Left lung (tissue), 10 donors: ENCODE results near the gene PCNT. TPM values are rescaled to one million over a fixed set of nuclear protein-coding genes. Genes with fewer than 3 reads are reported as not detected.
"Not testable (repeated sequence)": the region's sequence is repeated elsewhere in the genome, so short reads cannot be mapped to it uniquely, and the experiment has no call there.

Source experiments
- ATAC-seq: fragments of 200-7000 bp; cut with Tn5 transposase; one replicate; pipeline ENCODE4 v1.9.1; 2020; ENCODE audit warnings: moderate library complexity
- DNase-seq, 4 donors: peaks; one replicate each; pipeline ENCODE4 v3.0.0-alpha.2; 2013 to 2020
- H3K27ac ChIP-seq, 2 donors: fragments of 200-600 bp; sonication (generic) in 1 of 2; one replicate each; pipeline versions ENCODE4 v1.5.0 to v1.8.0; 2020 to 2021
- H3K27me3 ChIP-seq, 2 donors: fragments of 200-600 bp; sonication (generic) in 1 of 2; one replicate each; pipeline versions ENCODE4 v1.5.0 to v1.8.0; 2020 to 2021
- H3K36me3 ChIP-seq, 2 donors: fragments of 200-600 bp; sonication (generic) in 1 of 2; one replicate each; pipeline versions ENCODE4 v1.5.0 to v1.8.0; 2020 to 2021
- H3K4me1 ChIP-seq, 2 donors: fragments of 200-600 bp; one replicate each; pipeline ENCODE4 v1.8.0; 2021
- H3K4me3 ChIP-seq, 2 donors: fragments of 200-600 bp; sonication (generic) in 1 of 2; one replicate each; pipeline versions ENCODE4 v1.5.0 to v1.8.0; 2020 to 2021; ENCODE audit warnings: mild to moderate bottlenecking in 1 of 2
- H3K9me3 ChIP-seq, 2 donors: fragments of 200-600 bp; sonication (generic) in 1 of 2; one replicate each; pipeline versions ENCODE4 v1.5.0 to v1.8.0; 2020 to 2021
- intact Hi-C, 2 donors: fragments of 100-400 bp; cut with DNase I; formaldehyde crosslinking; loops; one replicate each; pipeline versions ENCODE4 v1.11.2 to v1.14.2; 2022
- polyA plus RNA-seq, 6 donors: library from polyadenylated mRNA; unstranded; fragments of 120-200 nt; gene quantifications; one replicate each; pipeline ENCODE4 v1.2.1, GENCODE V29; 2013; ENCODE audit not compliant: insufficient read length in 6 of 6
- total RNA-seq, 2 donors: library from RNA; stranded (reverse); fragmentation: NEBNext Ultra II Directional; extraction: Animal tissue kit (Norgen Biotek cat#: 25700); gene quantifications; one replicate each; pipeline ENCODE4 v1.2.1, GENCODE V29; 2021
- TF ChIP-seq, protein P1 (sequence below), 2 donors: fragments of 200-600 bp; sonication (generic) in 1 of 2; IDR thresholded peaks; one replicate each; pipeline versions ENCODE4 v1.5.0 to v1.8.0; 2021; ENCODE audit warnings: antibody characterized with exemption in 2 of 2
- donor health status: DM: no; HTN: yes; CAD: no.
- donor health status: DM: no; HTN: no; CAD: no.

PCNT gene
- total and polyA plus RNA-seq, 8 donors: 25.7 to 35.4 (median 32.4) TPM

DNA sequence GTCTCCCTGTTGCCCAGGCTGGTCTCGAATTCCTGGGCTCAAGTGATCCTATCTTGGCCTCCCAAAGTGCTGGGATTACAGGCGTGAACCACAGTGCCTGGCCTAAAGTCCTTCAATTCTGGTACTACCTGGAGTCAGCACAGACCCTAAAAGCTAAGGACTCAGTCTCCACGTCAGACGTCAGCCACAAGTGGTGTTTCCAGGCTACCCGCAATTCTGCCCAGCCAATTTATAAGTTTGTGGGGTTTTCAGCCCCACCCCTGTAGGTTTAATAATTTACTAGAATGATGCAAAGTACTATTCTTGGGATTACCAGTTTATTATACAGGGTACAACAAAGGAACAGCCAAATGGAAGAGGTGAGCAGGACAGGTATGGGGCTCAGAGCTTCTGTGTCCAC, 124.2 kb downstream of the PCNT start:
- no peak for DNase-seq
- no peak overlapping the region for H3K4me3 ChIP-seq
- ATAC-seq: no peak

DNA sequence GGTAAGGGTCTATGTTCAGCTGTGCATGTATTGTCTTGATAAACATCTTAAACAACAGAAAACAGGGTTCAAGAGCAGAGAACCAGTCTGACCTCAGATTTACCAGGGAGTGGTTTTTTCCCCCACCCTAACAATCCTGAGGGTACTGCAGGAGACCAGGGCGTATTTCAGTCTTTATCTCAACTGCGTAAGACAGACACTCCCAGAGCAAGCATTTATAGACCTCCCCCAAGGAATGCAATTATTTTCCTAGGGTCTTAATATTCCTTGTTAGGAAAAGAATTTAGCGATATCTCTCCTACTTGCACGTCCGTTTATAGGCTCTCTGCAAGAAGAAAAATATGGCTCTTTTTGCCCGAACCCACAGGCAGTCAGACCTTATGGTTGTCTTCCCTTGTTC, 124.9 kb downstream of the PCNT start:
- Histone ChIP-seq H3K36me3 (peaks cover 0 to 28% of the 10 kb centered on the region in 2 donors), H3K9me3 (peaks cover 0 to 12% of the 10 kb centered on the region in 2 donors)
- H3K27ac ChIP-seq, ATAC-seq, intact Hi-C loops, DNase-seq, H3K4me1 ChIP-seq, H3K4me3 ChIP-seq, H3K27me3 ChIP-seq: not testable (repeated sequence)

More for the DNA sequence above, 124.2 kb downstream of the PCNT start:
- Histone ChIP-seq H3K27me3 (no peaks in the 10 kb centered on the region), H3K9me3 (peaks cover 0 to 12% of the 10 kb centered on the region in 2 donors), H3K36me3 (peaks cover 0 to 35% of the 10 kb centered on the region in 2 donors), H3K4me1 (no peaks in the 10 kb centered on the region), H3K27ac (no peak overlapping the region)
- intact Hi-C loops: no loop called here
- TF ChIP-seq, protein P1, sequence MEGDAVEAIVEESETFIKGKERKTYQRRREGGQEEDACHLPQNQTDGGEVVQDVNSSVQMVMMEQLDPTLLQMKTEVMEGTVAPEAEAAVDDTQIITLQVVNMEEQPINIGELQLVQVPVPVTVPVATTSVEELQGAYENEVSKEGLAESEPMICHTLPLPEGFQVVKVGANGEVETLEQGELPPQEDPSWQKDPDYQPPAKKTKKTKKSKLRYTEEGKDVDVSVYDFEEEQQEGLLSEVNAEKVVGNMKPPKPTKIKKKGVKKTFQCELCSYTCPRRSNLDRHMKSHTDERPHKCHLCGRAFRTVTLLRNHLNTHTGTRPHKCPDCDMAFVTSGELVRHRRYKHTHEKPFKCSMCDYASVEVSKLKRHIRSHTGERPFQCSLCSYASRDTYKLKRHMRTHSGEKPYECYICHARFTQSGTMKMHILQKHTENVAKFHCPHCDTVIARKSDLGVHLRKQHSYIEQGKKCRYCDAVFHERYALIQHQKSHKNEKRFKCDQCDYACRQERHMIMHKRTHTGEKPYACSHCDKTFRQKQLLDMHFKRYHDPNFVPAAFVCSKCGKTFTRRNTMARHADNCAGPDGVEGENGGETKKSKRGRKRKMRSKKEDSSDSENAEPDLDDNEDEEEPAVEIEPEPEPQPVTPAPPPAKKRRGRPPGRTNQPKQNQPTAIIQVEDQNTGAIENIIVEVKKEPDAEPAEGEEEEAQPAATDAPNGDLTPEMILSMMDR (IDR thresholded peaks at IDR 0.05): no peak

DNA sequence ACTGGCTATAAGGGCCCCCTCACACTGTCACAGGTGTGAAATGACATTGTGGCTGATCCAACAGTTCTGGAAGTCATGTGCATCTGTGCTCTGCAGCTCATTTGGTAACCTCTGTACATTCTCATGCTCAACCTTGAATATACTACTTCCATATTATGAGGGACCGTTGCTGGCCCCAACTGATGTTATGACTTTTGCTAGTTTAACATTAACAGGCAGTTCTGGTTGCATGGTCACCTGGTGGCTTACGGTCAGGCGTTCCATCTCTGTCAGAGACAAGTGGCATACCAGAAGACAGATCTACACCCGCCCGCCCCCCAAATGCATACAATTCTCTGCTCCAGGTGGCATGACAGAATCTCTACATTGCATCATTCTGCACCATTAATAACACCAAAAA, 128.8 kb downstream of the PCNT start:
- Histone ChIP-seq H3K36me3 (no peaks in the 10 kb centered on the region), H3K4me1 (peaks cover 21 to 32% of the 10 kb centered on the region in 2 donors), H3K27ac (no peak overlapping the region), H3K27me3 (no peaks in the 10 kb centered on the region), H3K4me3 (no peak overlapping the region), H3K9me3 (peaks cover 0 to 12% of the 10 kb centered on the region in 2 donors)
- DNase-seq: no peak
- TF ChIP-seq, protein P1 (IDR thresholded peaks at IDR 0.05): no peak
- intact Hi-C loops: no loop called here
- no peak for ATAC-seq

DNA sequence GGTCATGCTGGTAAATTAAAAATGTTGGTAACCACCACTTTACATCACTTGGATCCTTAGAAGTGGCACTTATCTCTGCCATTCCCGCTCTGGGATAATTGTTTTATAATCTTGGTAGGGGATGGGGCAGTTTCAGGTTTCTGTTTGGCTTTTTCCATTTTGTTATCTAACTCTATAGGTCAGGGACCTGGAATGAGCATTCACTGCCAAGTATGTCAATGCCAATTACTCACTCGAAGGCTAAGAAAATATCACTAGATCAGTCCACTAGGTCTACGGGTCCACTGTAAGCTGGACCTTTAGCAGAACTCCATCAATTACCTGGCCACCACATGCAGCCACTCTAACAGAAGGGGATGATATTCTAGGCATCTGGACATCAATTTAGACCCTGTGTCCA, 130.2 kb downstream of the PCNT start:
- Histone ChIP-seq H3K4me1 (peaks cover 22 to 36% of the 10 kb centered on the region in 2 donors), H3K4me3 (no peak overlapping the region), H3K27ac (no peak overlapping the region), H3K9me3 (peaks cover 0 to 3% of the 10 kb centered on the region in 2 donors), H3K36me3 (no peaks in the 10 kb centered on the region), H3K27me3 (no peaks in the 10 kb centered on the region)
- DNase-seq (no peak), ATAC-seq (no peak)
- TF ChIP-seq, protein P1 (IDR thresholded peaks at IDR 0.05): no peak
- intact Hi-C loops: no loop called here

DNA sequence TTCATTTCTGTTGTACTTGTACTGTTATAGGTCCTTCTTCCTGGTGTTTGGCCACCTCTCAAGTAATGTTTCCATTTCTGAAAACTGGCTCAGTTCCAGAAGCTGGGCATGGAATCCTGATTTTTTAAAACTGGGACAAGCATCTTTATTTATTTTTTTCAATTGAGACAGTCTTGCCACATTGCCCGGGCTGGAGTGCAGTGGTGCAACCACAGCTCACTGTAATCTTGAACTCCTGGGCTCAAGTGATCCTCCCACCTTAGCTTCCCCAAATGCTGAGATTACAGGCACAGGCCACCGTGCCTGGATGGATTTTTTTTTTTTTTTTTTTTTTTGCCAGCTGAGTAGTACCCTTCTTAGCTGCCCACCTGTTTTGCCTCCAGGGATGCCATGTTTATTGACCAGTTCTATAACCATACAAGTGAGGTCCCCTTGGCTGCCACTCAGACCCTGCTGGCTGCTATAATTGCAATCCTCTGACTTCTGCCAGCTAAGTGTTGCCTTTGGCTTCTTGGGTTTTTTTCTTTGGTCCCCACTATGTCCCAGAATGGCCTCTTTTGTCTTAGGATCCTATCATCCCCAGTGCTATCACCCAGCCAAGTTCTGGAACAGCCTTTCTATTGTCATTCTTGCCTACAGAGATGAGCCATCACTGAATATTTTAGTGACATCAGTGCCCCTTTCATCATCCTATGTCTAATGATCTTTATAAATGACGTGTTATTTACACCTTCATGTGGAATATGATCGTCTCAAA, 130.9 kb downstream of the PCNT start:
- TF ChIP-seq, protein P1 (IDR thresholded peaks at IDR 0.05): no peak
- peak overlapping the region in 1 of 2 donors; percentile 33 for H3K27ac ChIP-seq
- no peaks in the 10 kb centered on the region for H3K27me3 ChIP-seq
- no peaks in the 10 kb centered on the region for H3K36me3 ChIP-seq
- DNase-seq (no peak), ATAC-seq (no peak)
- no peaks in the 10 kb centered on the region for H3K9me3 ChIP-seq
- intact Hi-C loops: no loop called here
- H3K4me1 ChIP-seq: peaks cover 22 to 39% of the 10 kb centered on the region in 2 donors
- H3K4me3 ChIP-seq: no peak overlapping the region
